ENCODE data around the gene DNM1.

DNA sequence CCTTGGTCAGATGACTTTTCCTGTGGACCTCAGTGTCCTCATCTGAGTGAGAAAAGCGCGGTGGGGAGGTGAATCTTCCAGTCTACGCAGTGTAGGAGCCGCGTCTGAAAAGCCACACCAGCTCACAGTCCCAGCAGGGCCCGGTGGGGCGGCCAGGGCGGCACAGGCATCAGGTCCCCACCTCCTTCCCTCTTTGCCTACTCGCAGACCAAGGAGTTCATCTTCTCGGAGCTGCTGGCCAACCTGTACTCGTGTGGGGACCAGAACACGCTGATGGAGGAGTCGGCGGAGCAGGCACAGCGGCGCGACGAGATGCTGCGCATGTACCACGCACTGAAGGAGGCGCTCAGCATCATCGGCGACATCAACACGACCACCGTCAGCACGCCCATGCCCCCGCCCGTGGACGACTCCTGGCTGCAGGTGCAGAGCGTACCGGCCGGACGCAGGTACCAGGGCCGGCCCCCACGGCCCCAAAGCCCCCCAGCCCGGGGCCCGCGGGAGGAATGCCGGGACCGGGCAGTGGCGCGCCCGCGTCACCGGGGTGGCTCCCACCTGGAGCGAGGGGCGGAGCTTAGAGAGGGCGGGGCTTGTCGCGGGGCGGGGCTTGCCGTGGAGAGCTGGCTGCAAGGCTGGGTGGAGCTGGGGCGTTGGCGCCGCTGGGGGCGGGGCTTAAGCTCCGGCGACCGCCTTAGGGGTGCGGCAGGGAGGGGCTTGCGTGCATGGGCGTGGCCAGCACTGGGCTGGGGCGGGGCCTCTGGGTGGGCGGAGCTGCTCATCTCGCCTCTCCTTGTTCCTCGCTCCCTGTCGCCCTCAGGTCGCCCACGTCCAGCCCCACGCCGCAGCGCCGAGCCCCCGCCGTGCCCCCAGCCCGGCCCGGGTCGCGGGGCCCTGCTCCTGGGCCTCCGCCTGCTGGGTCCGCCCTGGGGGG, 47.0 kb downstream of the DNM1 start:
- TF ChIP-seq FOSL1 (IDR thresholded peaks at IDR 0.05; ENCODE audit: insufficient read depth, low read depth, low read length): no peak
- peak; percentile 47 for TF ChIP-seq TAF7 (optimal IDR thresholded peaks at IDR 0.05; ENCODE audit: borderline replicate concordance, low read depth, low read length)
